PC-3 (cell line): ENCODE measurements around the gene ATP1B1. TPM values are rescaled to one million over a fixed set of nuclear protein-coding genes. Genes with fewer than 3 reads are reported as not detected.

ENCODE experiments used
- ATAC-seq: fragments of 200-7000 bp; cut with Tn5 transposase; 2 replicates; pipeline ENCODE4 v1.9.1; 2020; ENCODE audit warnings: mild to moderate bottlenecking, moderate library complexity
- BruUV-seq: library from RNA; stranded (reverse); fragments of 400-500 nt; replicated peaks from 2 replicates; lab custom pipeline; 2021; lab: Mats Ljungman, UMichigan
- CTCF ChIA-PET: fragments of 300-600 bp; sonication (Branson Sonifier 250); formaldehyde crosslinking; loops from one replicate; lab custom pipeline; 2022; ENCODE audit warnings: antibody characterized with exemption; lab: Charles Lee
- POLR2A ChIA-PET: fragments of 300-600 bp; sonication (Branson Sonifier 250); formaldehyde crosslinking; loops from one replicate; lab custom pipeline; 2022; ENCODE audit warnings: antibody characterized with exemption; ENCODE audit not compliant: unreplicated experiment; lab: Charles Lee
- DNase-seq: peaks from one replicate; pipeline ENCODE4 v3.0.0-alpha.2; 2015
- H2AFZ ChIP-seq: fragments of 300-600 bp; sonication (generic); 2 replicates; pipeline ENCODE4 v1.6.0; 2016; ENCODE audit warnings: antibody characterized with exemption, low read length
- H3F3A ChIP-seq: fragments of 300-600 bp; sonication (generic); one replicate; pipeline ENCODE4 v1.6.0; 2017; ENCODE audit warnings: antibody characterized with exemption, low read length, control low read depth, mild to moderate bottlenecking; ENCODE audit not compliant: unreplicated experiment
- H3K27ac ChIP-seq: fragments of 300-600 bp; sonication (generic); 2 replicates; pipeline ENCODE4 v1.5.1; 2016; ENCODE audit warnings: mild to moderate bottlenecking, low read length
- H3K27me3 ChIP-seq: fragments of 300-600 bp; sonication (generic); 2 replicates; pipeline ENCODE4 v1.6.1; 2016; ENCODE audit warnings: low read length, mixed read lengths
- H3K36me3 ChIP-seq: fragments of 300-600 bp; sonication (generic); 2 replicates; pipeline ENCODE4 v1.6.1; 2016; ENCODE audit warnings: low read depth, mixed run types, low read length, mixed read lengths
- H3K4me1 ChIP-seq: fragments of 300-600 bp; sonication (generic); 2 replicates; pipeline ENCODE4 v1.5.1; 2016; ENCODE audit warnings: low read length; ENCODE audit not compliant: insufficient read depth
- H3K4me2 ChIP-seq: fragments of 300-600 bp; sonication (generic); 2 replicates; pipeline ENCODE4 v1.6.0; 2016; ENCODE audit warnings: low read length
- H3K4me3 ChIP-seq: fragments of 300-600 bp; sonication (generic); 2 replicates; pipeline ENCODE4 v1.5.1; 2016; ENCODE audit warnings: mild to moderate bottlenecking, low read length, mixed read lengths
- H3K79me2 ChIP-seq: fragments of 300-600 bp; sonication (generic); 2 replicates; pipeline ENCODE4 v1.6.1; 2017; ENCODE audit warnings: low read length, mixed read lengths
- H3K9ac ChIP-seq: fragments of 300-600 bp; sonication (generic); 2 replicates; pipeline ENCODE4 v1.6.0; 2016; ENCODE audit warnings: mild to moderate bottlenecking, low read length
- H3K9me2 ChIP-seq: fragments of 300-600 bp; sonication (generic); replicated peaks from 2 replicates; pipeline ENCODE4 v1.6.1; 2016; ENCODE audit warnings: mixed run types, low read length, mixed read lengths
- H3K9me3 ChIP-seq: fragments of 300-600 bp; sonication (generic); 2 replicates; pipeline ENCODE4 v1.6.1; 2016; ENCODE audit warnings: low read length, mixed read lengths
- H4K20me1 ChIP-seq: fragments of 300-600 bp; sonication (generic); 2 replicates; pipeline ENCODE4 v1.6.1; 2016; ENCODE audit warnings: low read length, mixed read lengths
- EZH2 ChIP-seq: fragments of 300-600 bp; sonication (generic); IDR thresholded peaks from one replicate; pipeline ENCODE4 v1.6.1; 2017; ENCODE audit warnings: antibody characterized with exemption, mild to moderate bottlenecking, low read length; ENCODE audit not compliant: unreplicated experiment
- EZH2phosphoT487 ChIP-seq: fragments of 300-600 bp; sonication (generic); IDR thresholded peaks from 2 replicates; pipeline ENCODE4 v1.6.1; 2018; ENCODE audit warnings: mild to moderate bottlenecking, antibody characterized with exemption, low read length, borderline replicate concordance
- intact Hi-C: fragments of 100-400 bp; cut with micrococcal nuclease; formaldehyde crosslinking; loops from 2 replicates; pipeline ENCODE4 v1.9.0; 2023
- total RNA-seq: library from RNA; depleted of rRNA; stranded (reverse); fragments of >200 nt; gene quantifications from 2 replicates; pipeline ENCODE4 v1.2.3, GENCODE V29; 2014
- TF ChIP-seq, protein P1 (sequence below): fragments of 300-600 bp; sonication (generic); conservative IDR thresholded peaks from 2 replicates; pipeline ENCODE4 v1.5.1; 2017; ENCODE audit warnings: antibody characterized with exemption, low read depth, mild to moderate bottlenecking, low read length

ATP1B1 gene
- total RNA-seq, 1 experiment from 2014 or later: 68.7 TPM

DNA sequence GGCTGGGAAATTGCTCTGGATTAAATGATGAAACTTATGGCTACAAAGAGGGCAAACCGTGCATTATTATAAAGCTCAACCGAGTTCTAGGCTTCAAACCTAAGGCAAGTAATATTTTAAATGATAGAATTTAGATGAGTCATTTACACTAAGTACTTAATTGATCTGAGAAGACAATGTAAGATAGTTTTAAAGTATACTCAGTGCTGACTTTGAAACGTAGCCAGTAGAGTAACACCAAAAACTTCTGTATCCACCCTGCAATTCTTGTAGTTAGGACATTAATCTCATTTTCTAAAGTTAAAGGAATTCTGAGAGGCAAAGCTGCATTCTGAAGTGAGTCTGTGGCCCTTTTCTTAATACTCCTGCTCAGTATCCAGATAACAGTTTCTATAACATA, 20.8 kb downstream of the ATP1B1 start:
- peaks cover 45% of the 10 kb centered on the region for H3K4me1 ChIP-seq
- intact Hi-C loops: no loop called here
- BruUV-seq: no TSS peak
- H3K4me3 ChIP-seq: no peak overlapping the region
- H2AFZ ChIP-seq: no peak overlapping the region
- H3K27ac ChIP-seq: no peak overlapping the region
- no peaks in the 10 kb centered on the region for H3K9me2 ChIP-seq
- CTCF ChIA-PET: no interaction called here
- TF ChIP-seq EZH2phosphoT487 (no peak), EZH2 (no peak)
- TF ChIP-seq, protein P1, sequence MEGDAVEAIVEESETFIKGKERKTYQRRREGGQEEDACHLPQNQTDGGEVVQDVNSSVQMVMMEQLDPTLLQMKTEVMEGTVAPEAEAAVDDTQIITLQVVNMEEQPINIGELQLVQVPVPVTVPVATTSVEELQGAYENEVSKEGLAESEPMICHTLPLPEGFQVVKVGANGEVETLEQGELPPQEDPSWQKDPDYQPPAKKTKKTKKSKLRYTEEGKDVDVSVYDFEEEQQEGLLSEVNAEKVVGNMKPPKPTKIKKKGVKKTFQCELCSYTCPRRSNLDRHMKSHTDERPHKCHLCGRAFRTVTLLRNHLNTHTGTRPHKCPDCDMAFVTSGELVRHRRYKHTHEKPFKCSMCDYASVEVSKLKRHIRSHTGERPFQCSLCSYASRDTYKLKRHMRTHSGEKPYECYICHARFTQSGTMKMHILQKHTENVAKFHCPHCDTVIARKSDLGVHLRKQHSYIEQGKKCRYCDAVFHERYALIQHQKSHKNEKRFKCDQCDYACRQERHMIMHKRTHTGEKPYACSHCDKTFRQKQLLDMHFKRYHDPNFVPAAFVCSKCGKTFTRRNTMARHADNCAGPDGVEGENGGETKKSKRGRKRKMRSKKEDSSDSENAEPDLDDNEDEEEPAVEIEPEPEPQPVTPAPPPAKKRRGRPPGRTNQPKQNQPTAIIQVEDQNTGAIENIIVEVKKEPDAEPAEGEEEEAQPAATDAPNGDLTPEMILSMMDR: no peak
- DNase-seq (no peak), ATAC-seq (no peak)
- no peaks in the 10 kb centered on the region for H3K27me3 ChIP-seq
- no peak overlapping the region for H3K9ac ChIP-seq
- H3K4me2 ChIP-seq: no peak overlapping the region
- peaks cover 82% of the 10 kb centered on the region for H3K36me3 ChIP-seq
- no peaks in the 10 kb centered on the region for H4K20me1 ChIP-seq
- no peaks in the 10 kb centered on the region for H3F3A ChIP-seq
- POLR2A ChIA-PET: interaction anchor here (0.6 kb wide), 1 partner anchor 71 kb away, joined by 5 read pairs; no protein-coding TSS in a partner anchor
- peaks cover 53% of the 10 kb centered on the region for H3K79me2 ChIP-seq
- no peaks in the 10 kb centered on the region for H3K9me3 ChIP-seq

DNA sequence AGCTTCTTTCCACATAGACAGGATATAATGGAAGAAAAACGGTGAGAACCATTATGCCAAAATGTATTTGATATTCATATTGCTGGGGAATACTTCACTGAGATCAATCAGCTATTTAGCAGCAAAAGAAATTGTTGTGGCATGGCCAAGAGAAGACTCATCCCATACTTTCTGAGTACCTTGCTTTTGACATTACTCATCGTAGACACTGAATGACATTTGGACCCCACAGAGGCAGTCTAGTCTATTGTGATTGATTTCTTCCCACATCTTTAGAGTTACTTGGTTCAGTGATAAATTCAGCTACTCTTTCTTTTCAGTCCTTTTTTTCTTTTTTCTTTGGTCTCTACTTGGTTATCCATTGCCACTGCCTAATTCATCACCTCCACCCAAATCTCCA, 22.1 kb downstream of the ATP1B1 start:
- Histone ChIP-seq H3K4me2 (peak overlapping the region; percentile 45), H4K20me1 (no peaks in the 10 kb centered on the region), H3K27me3 (no peaks in the 10 kb centered on the region), H3F3A (no peaks in the 10 kb centered on the region), H3K9me3 (no peaks in the 10 kb centered on the region), H3K9me2 (no peaks in the 10 kb centered on the region), H3K4me1 (peaks cover 50% of the 10 kb centered on the region), H2AFZ (no peak overlapping the region), H3K9ac (no peak overlapping the region), H3K79me2 (peaks cover 43% of the 10 kb centered on the region), H3K36me3 (peaks cover 85% of the 10 kb centered on the region), H3K4me3 (no peak overlapping the region), H3K27ac (peak overlapping the region; percentile 44)
- DNase-seq: peak; percentile 57
- CTCF ChIA-PET: no interaction called here
- TF ChIP-seq EZH2phosphoT487 (no peak), EZH2 (no peak)
- TF ChIP-seq, protein P1: no peak
- POLR2A ChIA-PET: no interaction called here
- no TSS peak for BruUV-seq
- intact Hi-C loops: no loop called here
- ATAC-seq: no peak; the same call in 1 of the 2 replicates

DNA sequence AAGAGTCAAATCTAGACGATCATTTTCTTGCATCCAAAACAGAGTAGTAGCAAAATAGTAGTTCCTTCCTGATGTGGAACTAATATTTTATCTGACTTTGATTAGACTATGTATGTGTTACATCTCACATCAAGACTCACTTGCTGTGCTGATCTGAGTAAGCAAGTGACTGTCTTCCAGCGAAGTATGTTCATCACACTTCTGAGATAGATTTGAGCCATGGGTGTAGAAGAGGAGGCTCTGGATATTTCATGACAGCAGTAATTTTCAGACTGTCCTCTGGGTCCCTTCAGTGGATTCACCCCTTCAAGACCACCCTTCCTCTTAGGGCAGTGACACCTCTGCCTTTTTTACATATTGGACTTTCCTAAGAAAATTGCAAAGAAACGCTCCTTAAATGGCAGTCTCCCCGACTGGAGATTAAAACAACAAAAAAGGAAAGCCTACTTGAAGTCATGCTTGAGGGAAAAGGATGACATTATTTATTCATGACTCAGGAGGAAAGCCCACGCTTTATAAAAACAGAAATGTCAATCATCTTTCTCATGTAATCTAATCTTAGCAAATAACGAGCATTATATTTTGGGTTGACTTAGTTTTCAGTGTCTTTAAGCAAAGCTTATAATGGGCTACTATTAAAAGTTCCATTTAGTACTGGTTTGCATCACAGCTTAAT, 22.8 kb downstream of the ATP1B1 start:
- peaks cover 39% of the 10 kb centered on the region for H3K79me2 ChIP-seq
- no peak overlapping the region for H2AFZ ChIP-seq
- DNase-seq (peak; percentile 90), ATAC-seq (peak; percentile 84)
- TF ChIP-seq EZH2 (no peak), EZH2phosphoT487 (no peak)
- TF ChIP-seq, protein P1: no peak
- intact Hi-C loops: loop anchor here (1.0 kb wide), 1 partner anchor 219 kb away; no protein-coding TSS in a partner anchor
- no peaks in the 10 kb centered on the region for H3K9me3 ChIP-seq
- BruUV-seq: no TSS peak
- H4K20me1 ChIP-seq: no peaks in the 10 kb centered on the region
- ChIA-PET POLR2A (no interaction called here), CTCF (no interaction called here)
- H3K27ac ChIP-seq: peak overlapping the region; percentile 44
- peak overlapping the region; percentile 45 for H3K4me2 ChIP-seq
- H3K27me3 ChIP-seq: no peaks in the 10 kb centered on the region
- H3F3A ChIP-seq: no peaks in the 10 kb centered on the region
- H3K9me2 ChIP-seq: no peaks in the 10 kb centered on the region
- peaks cover 85% of the 10 kb centered on the region for H3K36me3 ChIP-seq
- H3K4me1 ChIP-seq: peaks cover 45% of the 10 kb centered on the region
- H3K9ac ChIP-seq: no peak overlapping the region
- peak overlapping the region; percentile 12 for H3K4me3 ChIP-seq
